Gastroesophageal sphincter (tissue), 4 donors: ENCODE data around the gene CAMKK1. TPM values are rescaled to one million over a fixed set of nuclear protein-coding genes. Genes with fewer than 3 reads are reported as not detected.

Source experiments
- ATAC-seq: fragments of 150-250 bp; one replicate; pipeline ENCODE4 v1.9.1; 2016; ENCODE audit warnings: mild to moderate bottlenecking, moderate library complexity
- H3K27ac ChIP-seq, 4 donors: fragments of 200-600 bp; sonication (generic) in 3 of 4; 1 replicate in 3 of 4; 2 replicates in 1 of 4; pipeline ENCODE4 v1.5.1; 2016 to 2019
- H3K27me3 ChIP-seq: fragments of 200-600 bp; sonication (generic); one replicate; pipeline ENCODE4 v1.5.1; 2019
- H3K36me3 ChIP-seq, 2 donors: fragments of 200-600 bp; sonication (generic); one replicate each; pipeline ENCODE4 v1.5.1; 2019; ENCODE audit warnings: control low read depth in 1 of 2
- H3K4me1 ChIP-seq, 3 donors: fragments of 200-600 bp; sonication (generic); 1 replicate in 2 of 3; 2 replicates in 1 of 3; pipeline ENCODE4 v1.5.1; 2016 to 2019; ENCODE audit warnings: control low read depth in 2 of 3
- H3K4me3 ChIP-seq, 2 donors: fragments of 200-600 bp; sonication (generic); one replicate each; pipeline ENCODE4 v1.5.1; 2019; ENCODE audit warnings: mild to moderate bottlenecking in 1 of 2, moderate library complexity in 1 of 2
- H3K9me3 ChIP-seq, 3 donors: fragments of 200-600 bp; sonication (generic); one replicate each; pipeline ENCODE4 v1.5.1; 2017 to 2019; ENCODE audit warnings: control low read depth in 2 of 3
- EP300 ChIP-seq: sonication (generic); formaldehyde crosslinking; IDR thresholded peaks from one replicate; pipeline ENCODE4 v1.6.1; 2017; ENCODE audit warnings: antibody characterized with exemption, mild to moderate bottlenecking
- POLR2A ChIP-seq, 2 donors: fragments of 450-650 bp; IDR thresholded peaks; one replicate each; pipeline ENCODE4 v1.6.1; 2017; ENCODE audit warnings: antibody characterized with exemption in 2 of 2, mild to moderate bottlenecking in 2 of 2, moderate library complexity in 1 of 2
- POLR2AphosphoS5 ChIP-seq: sonication (generic); formaldehyde crosslinking; IDR thresholded peaks from one replicate; pipeline ENCODE4 v1.6.1; 2017; ENCODE audit warnings: antibody characterized with exemption
- WGBS, 2 donors: methylation state at CpG; one replicate each; pipeline ENCODE4 v1.1.5; 2018; ENCODE audit warnings: low coverage in 1 of 2; 5-methylcytosine and 5-hydroxymethylcytosine counted together
- total RNA-seq, 4 donors: library from RNA; depleted of rRNA; stranded (reverse); fragments of >200 nt; gene quantifications; one replicate each; pipeline ENCODE4 v1.1.0, GENCODE V29; 2016
- TF ChIP-seq, protein P1 (sequence below), 4 experiments: fragments of 200-600 bp in 2 of 4; fragments of 450-650 bp in 2 of 4; sonication (generic) in 1 of 4; IDR thresholded peaks; one replicate each; pipeline ENCODE4 v1.5.1; 2017 to 2019; ENCODE audit warnings: antibody characterized with exemption in 4 of 4, mild to moderate bottlenecking in 2 of 4, moderate library complexity in 2 of 4

The CAMKK1 gene
- 1 to 10 TPM; 3.4 to 7.1 (median 3.8) TPM for total RNA-seq

DNA sequence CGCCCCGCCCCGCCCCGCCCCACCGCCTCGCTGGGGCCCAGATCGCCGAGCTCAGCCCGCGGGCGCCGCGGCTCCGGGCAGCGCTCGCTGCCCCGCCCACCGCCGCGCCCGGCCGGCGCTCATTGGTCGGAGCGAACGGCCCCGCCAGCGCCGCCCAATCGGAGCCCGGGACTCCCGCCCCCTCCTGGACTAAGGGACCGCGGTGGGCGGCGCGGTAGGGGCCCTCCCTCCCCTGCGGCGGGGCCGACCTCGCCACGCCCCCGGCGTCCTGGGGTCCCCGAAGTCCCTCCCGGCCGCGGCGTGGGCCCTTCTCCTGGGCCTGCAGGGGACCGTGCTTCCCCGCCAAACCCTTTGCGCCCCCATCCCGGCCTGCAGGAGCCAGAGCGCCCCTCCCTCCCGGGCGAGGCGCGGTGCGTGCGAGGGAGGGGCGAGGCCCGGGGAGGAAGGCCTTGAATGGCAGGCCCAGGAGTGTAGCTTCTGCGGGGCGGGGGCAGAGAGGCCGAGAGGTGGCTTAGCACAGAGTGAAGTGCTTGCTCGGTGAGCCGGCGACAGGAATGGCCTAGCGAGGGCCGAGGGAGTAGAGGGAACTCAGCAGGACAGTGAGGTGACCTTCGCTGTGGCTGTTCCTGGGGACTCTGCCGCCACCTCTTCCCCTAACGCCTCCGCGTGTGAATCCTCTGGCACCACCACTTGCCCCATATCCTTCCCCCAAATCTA is at the start of gene CAMKK1:
TSS of gene CAMKK1 (minus strand) at position 51 of the 717 bp plus-strand sequence. CDS start 7,366 bp downstream, outside the sequence.
- no peaks in the 10 kb centered on the region for H3K27me3 ChIP-seq
- 10% methylated on average over 2 of the region's 75 CpGs; no CpG with 5 or more reads in 1 of the 2 donors for WGBS, 2 donors
- TF ChIP-seq, protein P1, sequence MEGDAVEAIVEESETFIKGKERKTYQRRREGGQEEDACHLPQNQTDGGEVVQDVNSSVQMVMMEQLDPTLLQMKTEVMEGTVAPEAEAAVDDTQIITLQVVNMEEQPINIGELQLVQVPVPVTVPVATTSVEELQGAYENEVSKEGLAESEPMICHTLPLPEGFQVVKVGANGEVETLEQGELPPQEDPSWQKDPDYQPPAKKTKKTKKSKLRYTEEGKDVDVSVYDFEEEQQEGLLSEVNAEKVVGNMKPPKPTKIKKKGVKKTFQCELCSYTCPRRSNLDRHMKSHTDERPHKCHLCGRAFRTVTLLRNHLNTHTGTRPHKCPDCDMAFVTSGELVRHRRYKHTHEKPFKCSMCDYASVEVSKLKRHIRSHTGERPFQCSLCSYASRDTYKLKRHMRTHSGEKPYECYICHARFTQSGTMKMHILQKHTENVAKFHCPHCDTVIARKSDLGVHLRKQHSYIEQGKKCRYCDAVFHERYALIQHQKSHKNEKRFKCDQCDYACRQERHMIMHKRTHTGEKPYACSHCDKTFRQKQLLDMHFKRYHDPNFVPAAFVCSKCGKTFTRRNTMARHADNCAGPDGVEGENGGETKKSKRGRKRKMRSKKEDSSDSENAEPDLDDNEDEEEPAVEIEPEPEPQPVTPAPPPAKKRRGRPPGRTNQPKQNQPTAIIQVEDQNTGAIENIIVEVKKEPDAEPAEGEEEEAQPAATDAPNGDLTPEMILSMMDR (IDR thresholded peaks at IDR 0.05) = peak in 1 of 4 experiments; percentile 14
- no peak for TF ChIP-seq EP300
- peaks cover 0 to 82% (median 34%) of the 10 kb centered on the region in 3 donors for H3K4me1 ChIP-seq
- peak within 1 kb of the TSS; percentile 25 to 91 (median 86) for H3K27ac ChIP-seq
- H3K36me3 ChIP-seq = no peaks in the 10 kb centered on the region
- no peaks in the 10 kb centered on the region for H3K9me3 ChIP-seq
- H3K4me3 ChIP-seq = peak within 1 kb of the TSS; percentile 73 to 78
- peak; percentile 86 for ATAC-seq

DNA sequence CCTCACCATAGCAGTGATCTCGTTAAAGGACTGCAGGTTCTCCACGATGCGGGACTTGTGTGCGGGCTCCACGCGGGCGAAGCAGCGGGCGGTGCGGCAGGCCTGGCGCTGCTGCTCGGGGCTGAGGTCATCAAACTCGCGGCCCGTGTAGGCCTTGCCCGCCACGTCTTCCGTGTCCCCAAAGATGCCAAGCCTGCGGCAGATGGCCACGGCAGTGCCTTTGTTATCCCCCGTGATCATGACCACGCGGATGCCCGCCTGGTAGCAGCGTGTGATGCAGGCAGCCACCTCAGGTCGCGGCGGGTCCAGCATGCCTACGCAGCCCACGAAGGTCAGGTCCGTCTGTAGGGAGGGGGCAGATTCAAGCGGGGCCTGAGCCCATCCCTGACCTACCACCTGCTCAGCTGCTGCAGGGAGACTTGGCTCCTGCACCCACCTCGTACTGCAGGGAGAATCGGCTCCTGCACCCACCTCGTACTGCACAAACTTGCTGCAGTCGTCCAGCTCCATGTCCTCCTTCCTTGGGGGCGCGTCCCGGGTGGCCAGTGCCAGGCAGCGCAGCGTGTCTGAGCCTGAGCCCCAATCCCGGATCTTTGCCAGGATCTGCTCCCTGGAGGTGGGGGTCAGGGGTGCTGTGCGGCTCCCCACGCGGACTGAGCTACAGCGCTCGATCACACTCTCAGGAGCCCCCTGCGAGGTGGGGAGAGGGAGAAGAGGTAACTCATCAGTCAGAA is 48.3 kb upstream of the CAMKK1 start:
- TF ChIP-seq POLR2A (IDR thresholded peaks at IDR 0.05) = no peak
- no peak for TF ChIP-seq POLR2AphosphoS5
- TF ChIP-seq, protein P1 (IDR thresholded peaks at IDR 0.05) = no peak
- no peak for TF ChIP-seq EP300
- no peak for ATAC-seq
- H3K4me1 ChIP-seq = peaks cover 0 to 24% (median 0%) of the 10 kb centered on the region in 3 donors
- peaks cover 0 to 43% of the 10 kb centered on the region in 2 donors for H3K36me3 ChIP-seq
- no peaks in the 10 kb centered on the region for H3K9me3 ChIP-seq
- H3K4me3 ChIP-seq = no peak overlapping the region
- no peaks in the 10 kb centered on the region for H3K27me3 ChIP-seq
- H3K27ac ChIP-seq = no peak overlapping the region
- 71 to 88% methylated on average over 5 to 7 of the region's 48 CpGs for WGBS, 2 donors

DNA sequence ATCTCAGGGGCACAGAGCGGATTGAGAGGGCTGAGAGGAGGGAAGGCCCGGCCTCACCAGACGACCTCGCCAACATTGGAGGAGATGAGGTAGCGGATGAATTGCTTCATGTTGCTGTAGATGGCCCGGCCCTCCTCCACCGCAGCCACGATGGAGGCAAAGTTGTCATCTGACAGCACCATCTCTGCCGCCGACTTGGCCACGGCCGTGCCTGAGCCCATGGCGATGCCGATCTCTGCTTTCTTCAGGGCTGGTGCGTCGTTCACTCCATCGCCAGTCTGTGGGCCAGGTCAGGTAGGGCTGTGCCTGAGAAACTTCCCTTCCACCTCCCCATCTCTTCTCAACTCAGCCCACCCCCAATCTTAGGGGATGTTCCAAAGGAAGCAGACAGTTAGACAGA is 44.5 kb upstream of the CAMKK1 start:
- Histone ChIP-seq H3K36me3 (peaks cover 0 to 45% of the 10 kb centered on the region in 2 donors), H3K4me3 (no peak overlapping the region), H3K9me3 (no peaks in the 10 kb centered on the region), H3K27ac (no peak overlapping the region), H3K4me1 (no peaks in the 10 kb centered on the region), H3K27me3 (no peaks in the 10 kb centered on the region)
- no peak for ATAC-seq
- WGBS, 2 donors = 80 to 100% methylated on average over 2 to 4 of the region's 17 CpGs
- no peak for TF ChIP-seq POLR2A (IDR thresholded peaks at IDR 0.05)
- TF ChIP-seq POLR2AphosphoS5 = no peak
- TF ChIP-seq EP300 = no peak
- TF ChIP-seq, protein P1 (IDR thresholded peaks at IDR 0.05) = no peak

DNA sequence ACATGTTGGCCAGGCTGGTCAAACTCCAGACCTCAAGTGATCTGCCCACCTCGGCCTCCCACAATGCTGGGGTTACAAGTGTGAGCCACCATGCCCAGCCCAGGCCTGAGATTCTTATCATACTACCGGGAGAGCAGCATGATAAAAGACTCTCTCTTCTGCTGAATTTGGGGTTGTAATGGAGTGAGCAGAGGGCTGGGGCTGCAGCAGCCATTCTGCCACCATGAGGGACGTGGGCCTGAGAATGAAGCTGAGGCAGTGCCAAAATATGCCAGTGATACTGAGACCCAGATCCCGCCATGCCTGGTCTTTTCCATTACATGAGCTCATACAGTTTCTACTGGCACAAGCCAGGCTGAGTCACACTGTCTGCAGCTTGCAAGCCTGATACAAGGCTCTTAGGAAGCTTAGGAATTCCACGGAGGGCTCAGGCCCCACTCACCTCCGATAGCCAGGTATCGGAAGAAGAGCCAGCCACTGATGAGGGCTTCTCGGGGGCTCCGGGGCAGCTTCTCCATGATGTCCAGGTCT is 43.0 kb upstream of the CAMKK1 start:
- Histone ChIP-seq H3K27ac (no peak overlapping the region), H3K27me3 (no peaks in the 10 kb centered on the region), H3K4me1 (no peaks in the 10 kb centered on the region), H3K4me3 (no peak overlapping the region), H3K36me3 (peaks cover 0 to 33% of the 10 kb centered on the region in 2 donors), H3K9me3 (no peaks in the 10 kb centered on the region)
- ATAC-seq = no peak
- TF ChIP-seq, protein P1 (IDR thresholded peaks at IDR 0.05) = no peak
- no peak for TF ChIP-seq POLR2AphosphoS5
- TF ChIP-seq POLR2A (IDR thresholded peaks at IDR 0.05) = no peak
- no peak for TF ChIP-seq EP300
- WGBS, 2 donors = no CpG with 5 or more reads among the region's 9 CpGs
